Smooth muscle cell of the brain vasculature (primary cell): ENCODE measurements around the gene ZNF664.

Experiments
- DNase-seq: peaks from one replicate; pipeline ENCODE4 v3.0.0-alpha.2; 2012; ENCODE audit warnings: low read depth, low spot score

Gene ZNF664

DNA sequence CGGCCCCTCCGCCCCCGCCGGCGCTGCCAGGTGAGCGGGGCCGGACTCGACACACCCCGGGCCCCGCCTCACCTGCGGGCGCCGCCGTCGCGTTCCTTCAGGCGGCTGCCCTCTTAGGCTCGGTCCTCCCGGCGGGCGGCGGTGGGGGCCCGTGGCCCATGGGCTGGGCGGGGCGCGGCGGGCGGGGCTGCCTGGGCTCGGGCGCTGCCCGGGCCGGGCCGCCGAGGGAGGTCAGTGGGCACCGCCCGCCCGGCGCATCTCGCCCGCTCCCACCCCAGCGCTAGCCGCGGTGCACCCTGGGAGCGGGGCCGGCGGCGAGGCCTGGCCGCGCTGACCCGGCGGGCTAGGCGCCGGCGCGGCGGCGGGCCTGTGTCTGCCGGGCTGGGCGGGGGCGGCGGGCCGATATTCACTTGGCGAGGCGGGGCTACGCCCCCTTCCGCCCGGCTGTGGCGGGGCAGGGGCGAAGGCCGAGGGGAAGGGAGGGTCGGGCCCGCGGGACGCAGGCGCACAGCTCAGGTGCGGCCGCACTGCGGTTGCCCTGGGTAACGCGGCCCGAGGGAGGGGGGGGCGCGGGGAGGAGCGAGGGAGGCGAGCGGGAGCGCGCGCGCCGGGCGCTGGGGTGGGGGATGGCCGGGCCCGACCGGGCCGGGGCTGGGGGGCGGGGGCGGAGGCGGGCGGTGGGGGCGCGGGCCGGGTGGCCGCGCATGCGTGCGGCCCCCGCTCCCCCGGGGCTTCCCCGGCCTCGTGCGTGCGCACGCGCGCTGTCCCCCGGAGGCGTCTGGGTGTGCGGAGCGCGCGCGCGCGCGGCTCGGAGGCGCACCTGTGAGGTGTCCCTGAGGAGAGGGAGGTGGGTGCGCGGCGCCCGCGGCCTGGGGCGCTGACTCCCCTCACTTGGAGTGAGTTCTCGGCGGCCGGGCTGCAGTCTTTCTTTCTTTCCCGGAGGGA, at the start of gene ZNF664, which contains the start of gene CCDC92:
ZNF664 (plus strand) TSS at position 759 of the 945 bp plus-strand sequence. CDS start 38,930 bp downstream, outside the sequence.
CCDC92 (minus strand) TSS at position 375 of the 945 bp plus-strand sequence. CDS start 28,526 bp downstream, outside the sequence.
- peak; percentile 61 for DNase-seq

DNA sequence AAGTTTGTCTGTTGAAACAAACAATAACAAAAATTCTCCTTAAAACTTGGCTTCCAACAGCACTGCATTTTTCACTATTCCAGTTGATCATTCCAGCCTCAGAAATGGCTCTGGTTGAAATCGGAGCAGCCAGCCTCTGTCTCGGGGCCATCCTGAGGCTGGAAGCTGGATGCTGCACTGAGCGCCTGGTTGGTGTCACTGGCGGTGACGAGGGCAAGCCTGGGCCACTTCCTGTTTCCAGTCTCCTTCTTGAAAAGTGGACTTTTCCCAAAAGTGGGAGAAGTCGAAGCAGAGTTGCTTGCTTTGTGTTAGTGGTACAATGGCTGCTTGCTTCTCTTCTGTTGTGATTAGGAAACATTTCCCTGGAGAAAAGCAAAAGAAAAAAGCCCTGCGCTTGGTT, 49.1 kb upstream of the ZNF664 start:
- DNase-seq: no peak

DNA sequence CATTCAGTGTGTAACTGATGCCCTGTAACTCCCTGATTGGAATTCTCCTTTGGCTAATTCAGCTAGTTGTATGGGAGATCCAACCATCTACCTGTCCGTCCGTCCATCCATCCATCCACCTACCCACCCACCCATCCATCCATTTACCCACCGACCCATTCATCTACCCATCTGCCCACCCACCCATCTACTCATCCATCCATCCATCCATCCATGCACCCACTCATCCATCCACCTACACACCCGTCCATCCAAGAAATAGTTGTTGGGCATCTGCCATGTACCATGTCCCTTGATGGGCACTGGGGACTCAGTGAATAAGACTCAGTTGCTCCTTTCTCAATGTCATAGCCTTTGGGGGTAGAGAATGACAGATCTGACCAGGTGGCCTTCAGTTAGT, 48.5 kb upstream of the ZNF664 start:
- no peak for DNase-seq

DNA sequence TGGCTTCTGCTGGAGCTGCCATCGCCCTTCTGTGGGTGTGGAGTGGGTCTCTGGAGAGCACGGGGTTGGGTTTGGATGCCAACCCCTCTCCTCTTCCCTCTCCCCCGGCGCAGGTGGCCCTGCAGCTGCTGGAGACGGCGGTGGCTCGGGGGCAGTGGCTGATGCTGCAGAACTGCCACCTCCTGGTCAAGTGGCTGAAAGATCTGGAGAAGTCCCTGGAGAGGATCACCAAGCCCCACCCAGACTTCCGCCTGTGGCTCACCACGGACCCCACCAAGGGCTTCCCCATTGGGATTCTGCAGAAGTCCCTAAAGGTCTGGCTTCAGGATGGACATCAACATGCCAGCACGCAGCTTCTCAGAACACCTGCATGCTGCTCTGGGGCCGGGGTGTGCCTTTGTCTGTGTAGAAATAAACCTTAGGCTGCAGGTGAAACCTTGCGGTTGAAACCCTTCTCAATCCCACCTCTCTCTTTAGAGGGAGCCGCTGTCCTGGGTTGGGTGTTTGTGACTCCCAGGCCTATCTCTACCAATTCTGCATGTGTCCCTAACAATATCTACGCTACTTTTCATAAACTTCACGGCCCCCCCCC, 44.6 kb upstream of the ZNF664 start:
- no peak for DNase-seq

DNA sequence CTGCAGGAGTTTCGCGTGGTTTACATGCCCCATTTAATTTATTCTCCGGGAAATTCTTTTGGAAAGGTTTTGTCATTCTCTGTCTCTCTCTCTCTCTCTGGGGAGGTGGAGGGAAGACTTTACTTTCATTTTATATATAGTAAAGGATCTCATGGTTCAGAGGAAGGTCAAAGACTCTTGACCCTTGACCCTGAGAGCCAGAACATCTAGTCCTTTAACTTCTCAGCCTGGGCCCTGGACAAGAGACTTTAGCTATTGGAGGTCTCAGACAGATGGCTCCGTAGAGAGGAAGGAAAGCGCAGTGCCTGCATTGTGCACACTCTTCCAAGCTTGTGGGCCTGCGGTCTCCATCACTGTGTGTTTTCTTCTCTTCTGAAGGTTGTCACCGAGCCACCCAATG, 44.1 kb upstream of the ZNF664 start:
- no peak for DNase-seq

DNA sequence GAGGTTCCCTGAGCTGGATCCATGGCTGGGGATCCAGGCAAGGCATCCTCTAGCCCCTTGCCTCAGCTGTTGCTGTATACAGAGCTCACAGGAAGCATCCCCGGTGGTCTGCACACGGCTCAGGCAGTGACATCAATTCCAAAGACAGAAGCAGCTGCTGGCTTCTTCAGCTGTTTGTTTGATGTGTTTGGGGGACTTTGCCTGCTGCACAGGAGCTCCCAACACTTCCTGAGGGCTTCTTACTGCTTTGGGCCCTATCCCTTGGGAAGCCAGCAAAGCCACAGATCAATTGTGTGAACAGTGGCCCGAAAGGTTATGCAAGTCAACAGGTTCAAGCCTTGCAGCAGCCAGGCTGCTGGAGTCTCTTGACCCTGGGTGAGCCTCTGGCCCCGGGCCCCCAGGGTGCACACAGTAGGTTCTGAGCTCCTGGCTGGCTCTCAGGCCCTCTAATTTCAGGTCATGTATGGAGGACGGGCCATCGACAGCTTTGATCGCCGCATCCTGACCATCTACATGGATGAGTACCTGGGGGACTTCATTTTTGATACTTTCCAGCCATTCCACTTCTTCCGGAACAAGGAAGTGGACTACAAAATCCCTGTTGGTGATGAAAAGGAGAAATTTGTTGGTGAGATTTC, 43.0 kb upstream of the ZNF664 start:
- DNase-seq: no peak

DNA sequence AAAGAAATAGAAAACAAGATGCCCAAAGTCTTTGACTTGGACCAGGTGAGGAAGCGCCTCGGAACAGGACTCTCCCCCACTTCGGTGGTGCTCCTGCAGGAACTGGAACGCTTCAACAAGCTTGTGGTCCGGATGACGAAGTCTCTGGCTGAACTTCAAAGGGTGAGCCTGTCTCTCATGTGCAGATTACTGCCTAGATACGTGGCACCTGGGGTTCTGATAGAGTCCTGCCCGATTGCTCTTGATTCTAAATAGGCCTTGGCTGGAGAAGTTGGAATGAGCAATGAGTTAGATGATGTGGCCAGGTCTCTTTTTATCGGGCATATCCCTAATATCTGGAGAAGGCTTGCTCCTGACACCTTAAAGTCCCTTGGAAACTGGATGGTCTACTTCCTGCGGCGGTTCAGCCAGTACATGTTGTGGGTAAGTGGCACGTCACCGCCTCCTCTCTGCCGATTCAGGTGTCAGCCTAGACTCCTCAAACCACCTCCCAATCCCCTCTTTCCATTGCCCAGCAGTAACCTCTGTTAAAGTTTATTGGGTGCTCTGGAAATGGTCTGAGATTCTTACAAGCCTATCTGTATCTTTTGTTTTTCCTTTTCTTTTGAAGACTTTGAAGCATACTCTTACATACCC, 41.2 kb upstream of the ZNF664 start:
- no peak for DNase-seq

DNA sequence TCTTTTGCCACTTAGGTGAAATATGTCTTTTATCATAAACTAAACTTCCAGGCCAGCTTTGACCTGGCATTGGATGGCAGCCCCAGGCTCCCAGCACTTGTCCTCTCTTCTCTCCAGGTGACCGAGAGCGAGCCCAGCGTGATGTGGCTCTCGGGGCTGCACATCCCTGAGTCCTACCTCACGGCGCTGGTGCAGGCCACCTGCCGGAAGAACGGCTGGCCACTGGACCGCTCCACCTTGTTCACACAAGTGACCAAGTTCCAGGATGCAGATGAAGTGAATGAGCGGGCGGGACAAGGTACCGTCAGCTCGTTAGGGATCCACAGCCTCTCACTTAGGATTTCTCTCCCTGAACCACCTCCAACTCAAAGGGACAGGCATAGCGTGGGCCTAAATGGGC, 39.8 kb upstream of the ZNF664 start:
- DNase-seq: no peak

DNA sequence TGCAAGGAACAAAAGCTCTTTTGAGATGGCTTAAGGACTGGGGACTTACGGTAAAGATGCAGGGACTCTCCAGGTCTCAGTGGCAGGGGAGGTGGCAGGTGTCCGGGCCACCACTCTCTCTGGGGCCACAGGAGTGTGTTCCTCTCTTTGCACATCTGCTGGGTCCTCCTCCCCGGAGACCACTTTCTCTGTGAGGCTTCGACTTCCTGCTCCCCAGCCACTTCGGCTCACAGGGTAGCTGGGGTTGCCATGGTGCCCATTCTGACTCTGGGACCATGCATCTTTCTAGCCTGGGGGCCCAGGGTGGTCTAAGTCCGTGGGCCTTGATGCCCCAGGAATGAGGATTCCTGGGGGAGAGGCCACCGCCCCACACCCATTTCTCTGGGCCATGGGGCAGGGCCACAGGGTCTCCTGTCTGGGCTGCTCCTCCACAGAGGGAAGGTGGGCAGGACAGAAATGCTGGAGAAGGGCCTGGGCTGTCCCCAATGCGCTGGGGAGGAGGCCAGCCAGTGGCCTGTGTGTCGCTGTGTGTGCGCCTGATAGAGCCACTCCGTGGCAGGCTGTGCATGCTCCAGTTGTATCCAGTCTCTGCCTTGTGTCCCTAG, 38.9 kb upstream of the ZNF664 start:
- no peak for DNase-seq

DNA sequence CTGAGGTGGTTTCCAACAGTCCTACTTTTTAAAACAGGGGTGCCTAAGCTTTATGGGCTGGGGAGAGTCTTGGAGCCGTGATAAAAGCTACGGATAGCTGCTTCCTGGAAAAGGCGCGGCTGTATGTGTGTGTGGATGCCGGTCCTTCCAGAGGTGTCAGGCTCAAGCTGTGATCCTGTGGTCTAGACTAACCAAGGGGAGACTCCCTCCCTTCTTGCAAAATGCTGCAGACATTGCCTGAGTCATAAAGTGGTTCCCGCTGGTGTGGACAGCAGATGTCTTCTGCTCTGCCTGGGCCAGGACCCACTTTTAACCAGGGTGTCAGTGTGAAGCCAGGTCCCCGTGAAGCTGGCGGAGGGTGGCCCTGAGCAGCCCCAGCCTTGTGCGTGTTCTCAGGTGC, 38.2 kb upstream of the ZNF664 start:
- DNase-seq: no peak

DNA sequence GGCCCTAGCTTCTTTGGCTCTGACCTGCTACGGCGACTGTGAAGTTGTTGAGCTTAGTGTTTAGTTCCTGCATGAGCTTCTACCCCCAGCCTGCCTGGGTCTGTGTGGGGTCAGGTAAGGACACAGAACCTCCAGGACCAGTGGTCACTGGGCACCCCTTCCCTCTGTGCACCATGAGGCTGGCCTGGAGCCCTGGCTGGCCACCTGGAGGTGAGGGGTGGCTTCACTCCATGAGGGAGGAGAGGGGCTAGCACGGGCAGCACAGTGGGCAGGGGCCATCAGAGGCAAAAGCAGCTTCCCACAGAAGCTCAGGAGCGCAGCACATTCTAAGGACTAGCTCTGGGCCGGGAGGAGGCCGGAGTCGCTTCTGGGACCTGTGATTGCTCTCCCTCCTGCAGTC, 37.1 kb upstream of the ZNF664 start:
- no peak for DNase-seq

DNA sequence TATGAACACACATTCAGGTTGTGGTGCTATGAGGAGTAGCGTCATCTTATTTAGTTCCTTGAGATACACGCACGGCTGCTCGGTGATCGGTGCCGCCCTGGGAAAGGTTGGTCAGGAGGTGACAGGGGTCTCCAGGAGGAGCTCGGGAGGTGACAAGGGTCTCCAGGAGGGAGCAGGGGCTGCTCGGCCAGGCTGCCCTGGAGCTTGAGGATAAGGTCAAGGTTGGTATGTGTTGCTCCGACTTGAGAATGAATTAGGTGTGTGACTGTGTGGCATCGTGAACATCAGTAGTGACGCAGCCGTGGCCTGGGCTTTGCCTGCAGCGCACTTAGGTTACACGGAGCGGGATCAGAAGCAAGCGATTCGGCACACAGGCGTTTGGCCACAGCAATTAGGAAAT, 36.5 kb upstream of the ZNF664 start:
- DNase-seq: no peak

DNA sequence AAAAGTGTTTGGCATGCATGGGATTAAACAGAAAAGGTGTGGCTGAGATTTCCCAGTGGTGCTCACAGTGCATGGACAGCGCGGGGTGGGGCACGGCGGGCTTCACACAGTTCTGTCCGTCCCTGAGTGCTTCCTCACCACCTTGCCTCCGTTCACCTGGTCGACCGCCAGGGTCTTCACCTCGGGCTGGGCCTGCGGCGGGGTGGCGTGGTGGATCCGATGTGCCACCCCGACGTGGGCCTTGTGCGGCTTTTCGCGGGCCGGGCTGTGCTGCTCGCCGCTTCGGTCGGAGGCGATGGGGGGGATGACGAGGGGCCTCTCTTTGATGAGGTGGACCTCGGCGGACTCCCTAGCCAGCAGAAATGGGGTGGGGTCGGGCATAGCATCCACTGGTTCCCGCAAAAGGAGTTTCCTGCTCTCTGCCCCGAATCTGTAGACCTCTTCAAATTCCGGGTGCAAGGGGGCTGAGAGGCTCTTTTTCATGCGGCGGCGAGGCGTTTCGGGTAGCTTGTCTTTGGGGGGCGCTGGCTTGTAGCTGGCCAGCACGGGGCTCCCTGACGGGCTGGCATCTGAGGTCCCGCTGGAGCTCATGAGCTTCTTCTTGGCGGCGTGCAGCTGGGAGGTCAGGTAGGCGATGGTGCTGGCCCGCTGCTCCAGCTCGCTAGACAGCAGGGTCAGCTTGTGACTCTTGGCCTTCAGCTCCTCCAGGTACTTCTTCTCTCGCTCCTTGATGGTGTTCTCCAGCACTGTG, 35.9 kb upstream of the ZNF664 start:
- DNase-seq: no peak

DNA sequence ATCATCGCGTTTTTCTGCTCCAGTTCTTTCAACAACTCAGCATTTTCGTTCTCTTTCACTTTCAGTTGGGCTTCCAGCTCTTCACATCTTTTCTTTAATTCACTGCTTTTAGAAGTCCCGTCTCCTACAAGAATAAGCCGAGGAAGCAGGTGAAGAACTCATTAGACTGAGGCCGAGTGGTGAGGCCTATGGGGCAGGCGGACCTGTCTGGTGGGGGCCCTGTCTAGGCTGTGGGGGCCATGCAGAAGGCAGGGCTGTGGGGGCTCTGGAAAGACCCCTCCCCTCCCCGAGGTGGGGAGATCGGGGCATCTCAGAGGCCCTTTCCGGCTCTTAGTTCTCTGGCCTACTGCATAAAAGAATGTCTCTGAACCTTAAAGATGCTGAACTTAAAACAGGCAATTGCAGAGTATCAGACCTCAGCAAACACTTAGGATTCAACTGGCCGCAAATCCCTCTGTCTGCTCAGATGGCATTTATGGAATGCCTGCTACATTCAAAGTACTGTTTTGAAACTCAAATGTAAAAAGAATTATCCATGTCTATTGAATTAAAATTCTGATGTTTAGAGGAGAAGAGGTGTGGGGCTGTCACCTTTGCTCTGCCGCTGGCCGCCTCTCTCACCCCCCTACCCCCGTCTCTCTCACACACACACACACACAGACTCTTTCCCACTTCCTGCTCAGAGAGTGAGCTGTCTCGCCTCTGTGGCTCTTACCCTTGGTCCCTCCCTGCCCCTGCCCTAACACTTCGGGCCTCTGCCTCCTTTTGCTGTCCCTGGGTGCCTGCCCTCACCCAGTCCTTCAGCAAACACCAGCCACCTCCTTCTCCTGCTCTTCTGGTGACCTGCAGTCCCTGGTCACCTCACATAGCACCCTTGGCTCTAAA, 35.1 kb upstream of the ZNF664 start:
- DNase-seq: no peak

DNA sequence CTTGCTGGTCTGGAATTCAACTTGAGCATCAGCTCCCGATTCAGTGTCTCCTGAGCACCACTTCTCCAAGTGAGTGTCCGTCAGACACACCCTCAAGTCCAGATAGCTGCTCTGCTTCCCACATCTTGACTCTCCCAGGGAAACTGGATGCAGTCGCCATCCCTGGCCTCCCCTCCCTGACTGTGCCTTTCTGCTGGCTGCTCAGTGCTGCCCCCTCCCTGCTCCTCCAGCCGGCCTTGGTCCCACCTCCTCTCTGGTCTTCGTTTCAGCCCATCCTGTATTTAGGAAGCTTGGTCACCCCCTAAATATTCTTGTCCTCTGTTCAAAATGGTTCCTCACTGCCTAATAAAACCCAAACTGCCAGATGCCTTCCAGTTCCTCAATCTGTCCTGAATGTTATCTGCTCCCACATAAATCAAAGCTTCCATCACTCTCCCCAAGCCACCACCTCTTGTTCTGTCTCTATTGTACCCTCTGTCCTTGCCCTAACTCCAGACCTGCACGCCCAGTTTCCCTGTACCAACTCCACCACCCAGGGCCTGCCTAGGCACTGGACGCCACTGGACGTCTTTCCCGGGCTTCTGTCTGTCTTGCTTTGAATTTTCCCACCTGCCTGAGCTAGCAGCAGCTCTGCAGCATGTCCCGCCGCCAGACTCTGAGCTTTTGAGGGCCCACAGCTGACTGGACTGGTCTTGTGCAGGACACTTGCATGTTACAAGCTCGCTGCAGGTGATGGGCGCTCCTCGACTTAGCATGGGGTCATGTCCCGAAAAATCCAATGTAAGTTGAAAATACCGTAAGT, 34.1 kb upstream of the ZNF664 start:
- no peak for DNase-seq

DNA sequence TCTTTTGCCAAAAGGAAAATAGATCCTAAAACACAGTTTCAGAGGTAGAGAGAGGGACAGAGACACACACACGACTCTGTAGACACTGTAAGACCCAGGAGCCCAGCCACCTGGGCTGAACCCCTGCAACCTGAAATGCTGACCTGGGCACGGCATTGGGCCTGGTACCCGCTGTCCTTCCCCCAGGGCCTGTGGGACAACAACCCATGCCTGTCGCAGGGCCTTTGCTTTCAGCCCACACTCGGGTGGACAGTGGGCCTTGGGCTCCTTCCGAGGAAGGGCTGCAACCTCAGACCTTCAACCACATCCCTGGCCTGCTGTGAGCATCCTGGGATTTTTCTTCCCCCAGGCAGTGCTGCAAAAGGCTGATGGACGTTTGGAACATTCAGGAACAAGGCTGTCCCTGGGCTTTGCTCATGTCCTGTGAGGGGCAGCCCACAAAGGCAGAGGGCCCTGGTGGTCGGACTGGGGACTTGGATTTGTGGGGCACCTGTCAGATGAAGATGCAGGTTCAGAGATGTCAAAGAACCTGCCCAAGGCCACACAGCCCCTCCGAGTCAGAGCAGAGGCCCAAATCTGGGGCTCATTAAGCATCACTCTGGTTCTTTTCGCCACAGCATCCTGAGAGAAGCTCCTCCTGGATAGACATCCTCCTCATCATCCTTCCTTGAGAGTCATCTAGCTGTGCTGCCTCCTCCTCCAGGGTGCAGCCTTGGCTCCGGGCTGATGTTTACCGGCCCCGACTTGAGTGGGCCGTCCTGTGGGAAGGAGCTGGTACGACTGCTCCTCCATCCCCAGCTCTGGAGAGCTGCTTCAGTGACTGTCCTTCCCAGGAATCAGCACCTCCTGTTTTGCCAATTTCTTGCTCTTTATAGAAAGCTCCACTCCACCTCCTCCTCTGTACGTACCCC, 33.0 kb upstream of the ZNF664 start:
- no peak for DNase-seq

DNA sequence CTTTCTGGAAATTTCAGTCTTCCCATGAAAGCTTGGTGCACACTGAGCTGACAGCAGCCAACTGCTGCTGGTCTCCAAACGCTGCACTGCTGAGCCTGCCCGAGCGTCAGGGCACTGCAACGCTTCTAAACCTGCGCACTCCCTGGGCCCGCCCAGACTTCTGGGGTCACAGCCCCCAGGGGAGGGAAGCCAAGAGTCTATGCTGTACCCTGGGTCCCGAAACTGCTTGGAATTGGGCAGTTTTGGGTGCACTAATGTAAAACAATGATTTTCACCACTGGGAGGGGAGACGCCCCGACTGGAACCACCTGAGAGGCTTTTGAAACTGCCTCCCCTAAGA, 32.4 kb upstream of the ZNF664 start:
- DNase-seq: no peak

DNA sequence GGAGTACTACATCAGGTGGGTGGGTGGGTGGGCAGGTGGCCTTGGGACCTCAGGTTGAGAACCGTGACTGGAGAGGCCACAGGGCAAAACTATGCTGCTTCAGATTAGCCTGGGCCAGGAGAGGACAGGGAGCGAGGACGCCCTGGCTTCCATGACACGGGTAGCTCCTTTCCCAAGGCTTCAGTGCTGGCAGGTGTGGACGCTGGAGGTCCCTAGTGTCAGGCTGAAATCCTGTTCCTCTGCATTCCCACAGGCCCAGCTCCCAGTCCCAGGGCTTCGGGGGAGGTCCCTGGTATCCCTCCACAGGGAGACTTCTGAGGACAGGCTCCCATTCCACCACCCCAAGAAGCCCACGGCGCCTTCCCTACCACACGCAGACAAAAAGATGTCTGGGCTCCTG, 32.0 kb upstream of the ZNF664 start:
- no peak for DNase-seq
